ENCODE measurements around the gene CA12.

CA12 gene

DNA sequence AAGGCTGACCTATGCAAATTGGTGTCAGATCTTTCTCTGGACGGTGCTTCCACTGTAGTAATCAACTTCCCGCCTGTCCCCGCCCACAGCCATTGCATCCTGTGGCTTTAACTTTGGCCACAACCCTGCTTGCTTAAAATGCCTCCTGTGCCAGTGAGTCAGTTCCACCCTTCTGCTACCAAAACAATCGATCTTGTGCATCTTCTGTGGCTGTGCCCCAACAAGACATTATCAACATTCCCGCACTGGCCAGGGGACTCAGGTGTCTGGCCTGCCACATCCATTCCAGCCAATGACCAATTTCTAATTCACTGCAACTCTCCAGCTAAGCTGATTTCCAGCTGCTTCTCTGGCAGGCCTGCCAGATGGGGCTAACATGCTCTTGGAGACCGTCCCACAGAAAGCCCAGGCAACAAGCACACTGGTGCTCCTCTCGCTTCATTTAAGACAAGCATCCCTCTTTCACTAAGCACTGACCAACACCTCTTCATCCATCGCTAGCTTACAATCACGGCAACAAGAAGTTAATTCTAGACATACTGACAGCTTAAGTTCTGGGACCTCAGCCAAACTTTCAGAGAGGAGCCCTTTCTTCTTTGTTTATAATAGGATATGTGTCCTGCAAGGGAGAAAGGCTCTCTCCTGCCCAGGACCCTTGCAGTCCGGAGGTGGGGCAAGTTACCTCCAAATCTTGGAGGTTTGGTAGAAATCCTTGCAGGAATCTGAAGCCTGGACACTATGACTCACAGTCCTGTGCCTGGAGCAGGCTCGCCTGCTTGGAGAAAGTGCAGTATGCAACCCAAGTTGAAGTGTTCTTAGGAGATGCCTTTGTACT, 6.7 kb downstream of the CA12 start:
- DNase-seq: no peak

DNA sequence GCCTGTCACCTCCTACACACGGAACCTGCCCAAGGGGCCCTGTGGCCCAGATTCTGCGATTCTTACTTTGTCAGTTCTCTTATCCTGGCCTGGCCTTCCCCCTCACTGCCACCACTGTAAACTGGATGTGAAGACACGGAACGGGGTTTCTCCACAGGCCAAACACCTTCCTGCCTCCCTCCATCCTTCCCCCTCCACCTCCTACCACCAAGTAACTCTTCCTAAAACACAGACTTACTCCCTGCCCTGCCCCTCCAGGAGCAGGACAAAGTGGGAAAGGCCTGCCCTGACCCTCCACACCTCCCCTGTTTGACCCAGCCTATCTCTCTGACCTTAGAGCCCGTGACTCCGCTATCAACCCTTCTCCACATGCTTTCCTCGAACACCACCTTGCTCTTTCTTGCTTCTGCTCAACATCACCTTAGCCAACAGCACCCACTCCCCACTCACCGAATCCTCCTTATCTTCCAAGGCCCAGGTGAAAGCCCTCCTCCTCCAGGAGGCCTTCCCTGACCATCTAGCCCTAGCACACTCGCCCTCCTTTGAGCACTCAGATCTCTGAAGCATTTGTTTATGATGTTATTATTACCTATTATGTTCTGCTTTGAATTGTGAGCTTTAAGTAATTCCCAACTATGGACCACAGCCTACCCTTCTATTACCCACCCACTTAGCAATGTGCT, 7.6 kb downstream of the CA12 start:
- DNase-seq: no peak

DNA sequence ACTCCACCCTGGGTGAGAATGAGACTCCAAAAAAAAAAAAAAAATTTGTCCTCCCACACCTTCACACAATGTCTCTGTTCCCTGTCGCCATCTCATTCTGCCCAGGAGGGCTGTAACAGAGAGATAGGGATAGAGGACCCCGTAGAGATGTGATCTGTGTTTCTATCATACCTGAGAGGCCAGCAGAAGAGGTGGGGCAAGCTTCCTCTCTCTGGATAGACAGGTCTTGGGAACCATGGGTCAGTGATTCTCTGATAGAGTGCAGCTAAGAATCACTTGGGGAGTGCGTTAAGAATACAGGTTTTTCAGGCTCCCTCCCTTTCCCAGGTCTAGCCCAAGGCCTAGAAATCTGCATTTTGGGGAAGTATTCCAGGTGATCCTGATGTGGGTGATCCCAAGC, 8.3 kb downstream of the CA12 start:
- DNase-seq: no peak

DNA sequence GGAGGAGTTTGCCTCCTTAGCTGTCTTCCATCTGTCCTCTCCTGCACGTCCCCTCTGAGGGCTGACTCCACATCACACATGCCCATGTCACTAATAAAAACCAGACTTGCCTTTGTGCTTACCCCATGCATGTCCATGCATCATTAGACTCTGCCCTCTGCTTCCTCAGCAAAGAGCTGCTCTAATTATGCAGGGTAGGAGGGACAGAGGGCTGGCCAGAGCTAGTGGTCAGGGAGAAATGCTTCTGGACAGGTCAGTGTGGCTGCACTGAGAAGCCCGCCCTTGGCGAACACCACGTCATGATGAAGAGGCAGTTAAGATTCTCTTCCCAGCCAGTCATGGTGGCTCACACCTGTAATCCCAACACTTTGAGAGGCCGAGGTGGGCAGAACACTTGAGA, 8.9 kb downstream of the CA12 start:
- no peak for DNase-seq

DNA sequence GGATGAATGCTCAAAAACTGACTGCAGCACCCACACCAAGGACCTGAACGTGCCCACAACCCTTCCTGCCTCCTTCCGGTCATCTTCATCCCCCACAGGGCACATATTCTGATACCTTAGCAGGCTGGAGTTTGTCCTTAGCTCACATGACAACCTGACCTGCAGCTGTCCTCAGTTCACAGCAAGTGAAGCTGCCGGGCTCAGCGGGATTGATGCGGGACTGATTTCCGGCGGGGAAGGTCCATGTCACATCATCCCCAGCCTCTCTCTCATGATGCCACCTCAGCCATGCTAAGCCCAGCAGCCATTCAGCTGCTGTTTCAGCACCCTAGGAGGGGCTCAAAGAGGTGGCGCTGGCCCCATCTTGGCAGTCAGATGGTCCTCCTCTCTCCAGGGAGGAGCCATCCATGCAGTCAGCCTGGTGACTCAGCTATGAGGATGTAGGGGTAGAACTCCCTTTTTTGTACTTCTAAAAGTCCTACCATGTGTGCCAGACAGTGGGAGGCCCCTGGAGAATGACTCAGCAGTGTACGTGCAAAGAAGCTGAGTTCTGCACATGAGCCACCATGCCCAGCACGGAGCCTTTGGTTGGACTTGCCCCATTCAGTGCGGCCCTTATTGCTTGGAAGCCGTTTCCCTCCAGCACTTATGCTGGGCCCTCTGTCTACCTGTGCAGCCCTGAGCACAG, 9.5 kb downstream of the CA12 start:
- DNase-seq: no peak

DNA sequence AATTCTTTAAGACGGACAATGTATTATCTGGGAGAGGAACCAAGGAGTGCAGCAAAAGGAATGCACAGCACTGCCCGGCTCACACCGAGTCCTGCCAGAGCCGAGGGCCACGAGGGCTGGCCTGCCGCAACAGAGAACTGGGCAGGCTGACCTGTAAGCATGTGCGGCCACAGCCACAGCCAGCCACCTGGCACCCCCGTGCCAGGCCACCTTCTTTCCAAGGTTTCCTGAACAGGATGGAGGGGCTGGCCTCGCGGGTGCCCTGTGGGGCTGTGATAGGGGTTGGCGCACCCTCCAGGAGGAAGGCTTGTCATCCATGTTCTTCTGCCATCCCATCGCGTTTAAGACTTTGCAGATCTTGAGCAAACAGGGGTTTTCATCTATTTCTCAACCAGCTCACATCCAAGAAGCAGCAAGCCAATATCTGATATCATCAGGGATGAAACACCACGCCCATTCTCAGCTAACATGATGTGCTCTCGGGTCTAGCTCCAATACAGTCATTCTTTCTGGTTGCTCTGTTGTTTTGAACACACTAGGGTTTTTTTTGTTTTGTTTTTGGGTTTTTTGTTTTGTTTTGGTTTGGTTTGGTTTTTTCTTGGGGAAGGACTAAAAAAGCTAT, 10.2 kb downstream of the CA12 start:
- no peak for DNase-seq

DNA sequence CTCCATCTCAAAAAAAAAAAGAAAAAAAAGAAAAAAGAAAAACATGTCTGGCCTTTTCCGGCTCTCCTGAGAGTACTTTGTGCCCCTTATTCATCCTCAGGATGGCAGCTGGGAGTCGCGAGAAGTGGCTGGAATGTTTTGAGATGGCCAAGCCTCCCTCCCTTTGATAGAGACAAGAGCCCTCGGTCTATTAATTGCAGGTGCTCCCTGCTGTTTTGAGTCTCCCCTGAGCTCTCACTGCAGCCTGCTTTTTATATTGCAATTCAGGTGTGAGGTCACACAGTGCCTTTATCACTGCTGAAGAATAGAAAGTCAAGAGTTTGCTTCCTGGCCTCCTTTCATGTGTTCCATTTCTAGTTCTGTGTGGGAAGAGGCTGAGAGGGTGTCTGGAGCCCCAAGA, 10.9 kb downstream of the CA12 start:
- no peak for DNase-seq

DNA sequence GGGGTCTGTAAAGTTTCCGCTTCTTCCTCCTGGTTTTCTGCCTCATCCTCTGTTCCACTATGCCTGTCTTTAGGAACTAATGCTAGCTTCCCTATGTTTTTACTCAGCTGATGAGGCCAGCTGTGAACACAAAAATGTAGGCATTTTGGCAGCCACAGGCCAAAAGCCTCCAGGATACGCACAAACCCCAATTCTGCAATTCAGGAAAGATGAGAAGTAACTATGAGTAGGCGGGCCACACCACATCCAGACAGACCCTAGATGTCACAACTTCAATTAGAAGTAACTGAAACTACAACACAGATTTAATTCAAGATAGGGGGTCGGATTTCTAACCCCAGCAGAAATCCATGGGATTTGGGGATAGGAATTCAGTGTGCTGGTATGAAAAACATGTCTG, 11.9 kb downstream of the CA12 start:
- no peak for DNase-seq

DNA sequence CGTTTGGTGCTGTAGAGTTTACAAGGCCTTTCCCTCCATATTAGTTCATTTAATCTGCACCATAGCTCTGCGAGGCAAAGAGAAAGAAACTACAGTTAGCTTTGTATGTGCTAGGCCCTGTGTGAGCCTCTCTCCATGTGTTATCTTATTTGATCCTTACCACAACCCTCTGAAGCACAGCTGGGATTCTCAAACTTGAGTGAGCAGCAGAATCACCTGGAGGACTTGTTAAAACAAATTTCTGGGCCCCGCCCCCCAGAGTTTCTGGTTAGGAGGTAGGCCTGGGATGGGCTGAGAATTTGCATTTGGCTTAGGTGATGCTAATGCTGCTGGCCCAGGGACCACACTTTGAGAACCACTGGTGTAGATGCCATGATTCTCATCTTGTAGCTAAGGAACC, 12.3 kb downstream of the CA12 start:
- DNase-seq: no peak

DNA sequence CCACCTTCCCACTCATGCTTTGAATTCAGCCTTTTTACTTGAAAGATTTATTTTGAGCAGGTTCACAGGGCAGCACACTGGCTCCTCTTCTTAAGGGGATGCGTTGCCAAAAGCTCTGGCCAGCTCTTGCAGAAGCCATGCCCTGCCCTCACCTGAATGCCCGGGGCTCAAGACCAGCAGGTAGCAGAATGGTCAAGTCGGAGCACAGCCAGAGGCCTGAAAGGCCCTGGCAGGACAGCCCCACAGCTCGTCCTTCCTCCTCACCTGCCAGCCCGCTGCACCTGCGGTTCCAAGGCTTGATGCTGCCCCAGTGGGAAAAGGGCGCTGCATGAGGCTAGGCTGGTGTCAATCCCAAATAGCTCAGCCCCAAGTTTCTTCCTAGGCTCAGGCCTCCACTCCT, 13.1 kb downstream of the CA12 start:
- no peak for DNase-seq

DNA sequence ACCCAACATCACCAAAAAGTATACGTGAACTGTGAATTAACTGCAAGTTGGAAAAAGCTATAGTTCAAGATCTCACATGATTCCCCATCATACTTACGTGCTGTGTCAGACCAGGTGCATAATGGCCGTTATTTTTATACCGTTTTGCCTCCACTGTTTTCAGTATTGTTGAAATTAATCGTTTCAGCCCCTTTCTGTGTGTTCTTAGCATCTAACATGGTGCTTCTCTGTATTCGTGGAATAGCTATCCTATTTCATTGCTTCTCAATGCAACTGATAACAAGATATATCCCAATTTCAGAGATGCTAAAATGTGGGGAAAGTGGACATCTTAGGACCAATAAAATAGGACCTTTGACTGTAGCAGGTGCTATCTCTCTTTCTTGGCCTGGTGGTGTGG, 13.7 kb downstream of the CA12 start:
- no peak for DNase-seq

DNA sequence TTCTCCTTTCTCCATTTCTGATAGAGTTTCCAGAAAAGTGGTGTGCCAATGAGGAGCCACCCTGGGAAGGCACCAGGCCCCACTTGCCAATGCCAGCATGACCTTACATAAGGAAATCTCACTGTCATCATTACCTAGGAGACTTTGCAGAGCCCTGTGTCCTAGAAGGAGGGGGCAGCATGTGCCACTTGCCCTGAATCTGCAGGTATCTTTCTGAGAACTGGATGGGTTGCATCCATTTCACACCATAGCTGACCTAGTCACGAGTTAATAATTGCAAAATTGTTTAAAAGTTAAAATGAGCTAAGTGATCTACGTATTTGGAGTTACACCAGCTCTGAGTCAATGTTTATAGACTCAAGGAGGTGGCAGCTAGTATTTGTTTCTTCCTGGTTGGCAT, 14.3 kb downstream of the CA12 start:
- DNase-seq: no peak

DNA sequence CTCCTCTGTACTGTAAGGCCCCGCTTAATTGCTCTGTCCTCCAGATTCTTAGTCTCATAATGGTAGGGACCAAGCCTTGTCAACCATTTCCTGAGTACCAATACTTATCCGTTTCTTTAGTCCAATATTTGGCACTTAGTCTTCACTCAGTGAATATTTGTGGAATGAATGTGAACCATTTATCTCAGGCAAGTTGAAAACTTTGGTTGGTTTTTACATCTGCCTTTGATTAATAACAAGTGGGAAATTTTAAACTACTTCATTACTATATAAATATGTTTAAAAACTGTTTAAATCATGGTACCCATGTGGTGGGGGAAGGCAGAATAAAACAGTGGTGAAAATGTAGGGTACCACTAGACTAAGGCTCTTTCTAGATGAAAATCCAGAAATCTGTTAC, 15.2 kb downstream of the CA12 start:
- DNase-seq: no peak

DNA sequence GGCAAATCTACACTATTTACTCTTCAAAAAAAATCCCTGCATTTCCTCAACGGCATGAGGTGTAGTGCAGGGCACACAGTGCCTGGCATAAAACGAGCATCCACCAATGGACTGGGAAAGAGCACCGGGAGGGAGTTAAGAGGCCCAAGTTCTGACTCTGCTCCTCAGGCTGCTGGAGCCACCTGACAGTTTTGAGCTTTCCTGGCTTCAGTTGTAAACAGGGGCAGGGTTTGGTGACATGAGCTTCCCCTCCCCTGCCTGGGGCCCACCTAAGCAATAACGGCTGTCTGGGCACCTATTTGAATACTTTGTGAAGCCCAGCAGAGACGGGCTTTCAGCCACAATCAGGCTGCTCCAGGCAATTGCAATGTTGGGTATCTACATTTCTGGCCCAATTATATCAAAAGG, 16.4 kb downstream of the CA12 start:
- DNase-seq: no peak

DNA sequence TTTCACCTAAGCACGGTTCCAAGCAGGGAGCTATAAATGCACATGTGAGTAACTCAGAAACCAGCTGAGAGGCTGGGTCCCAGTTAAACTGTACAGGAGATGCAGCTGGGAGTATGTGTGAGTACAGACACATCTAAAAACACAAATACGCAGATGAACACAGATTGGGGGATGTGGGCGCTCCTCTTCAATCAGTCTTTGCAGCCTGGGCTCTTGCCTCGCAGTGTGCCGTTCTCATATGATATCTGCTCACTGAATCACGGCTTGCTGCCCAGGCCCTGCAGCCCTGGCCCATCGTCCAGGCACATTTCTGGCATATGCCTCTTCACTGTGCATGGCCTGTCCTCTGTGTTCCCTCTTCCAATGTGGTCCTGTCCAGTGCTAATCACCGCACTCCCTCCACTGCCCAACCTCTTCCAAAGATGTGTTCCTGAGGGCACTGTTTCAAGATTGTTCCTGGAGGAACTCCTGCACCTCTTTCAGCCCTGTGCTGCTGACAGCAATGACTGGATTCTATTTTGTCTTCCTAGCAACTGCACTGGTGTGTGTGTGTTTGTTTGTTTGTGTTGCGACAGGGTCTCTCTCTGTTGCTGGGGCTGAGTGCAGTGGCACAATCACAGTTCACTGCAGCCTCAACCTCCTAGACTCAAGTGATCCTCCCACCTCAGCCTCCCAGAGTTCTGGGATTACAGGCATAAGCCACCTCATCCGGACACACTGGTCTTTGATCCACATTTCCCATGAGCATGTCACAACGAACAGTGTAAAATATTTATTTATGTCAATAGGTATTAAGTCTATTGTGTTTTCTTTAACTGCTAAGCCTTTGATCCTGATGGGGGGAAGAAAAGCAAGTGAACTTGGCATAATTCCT, 17.0 kb downstream of the CA12 start:
- DNase-seq: no peak

DNA sequence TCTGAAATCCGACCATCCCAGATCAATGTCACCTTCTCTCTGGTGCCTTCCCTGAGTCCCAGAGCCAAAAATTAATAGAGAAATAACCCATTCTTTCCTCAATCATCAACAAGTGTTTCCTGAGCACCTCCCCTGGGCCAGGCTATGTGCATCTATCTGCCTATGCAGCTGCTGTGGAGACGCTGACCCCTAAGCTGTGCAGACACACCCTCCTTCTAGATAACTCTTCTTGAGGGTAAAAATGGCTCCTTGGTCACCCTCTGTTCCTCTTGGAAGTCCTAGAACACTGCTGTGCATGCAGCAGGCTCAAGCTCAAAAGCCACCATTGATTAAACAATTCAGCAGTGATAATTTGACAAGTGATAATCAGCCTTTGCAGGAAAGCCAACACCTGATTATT, 18.4 kb downstream of the CA12 start:
- DNase-seq: no peak

DNA sequence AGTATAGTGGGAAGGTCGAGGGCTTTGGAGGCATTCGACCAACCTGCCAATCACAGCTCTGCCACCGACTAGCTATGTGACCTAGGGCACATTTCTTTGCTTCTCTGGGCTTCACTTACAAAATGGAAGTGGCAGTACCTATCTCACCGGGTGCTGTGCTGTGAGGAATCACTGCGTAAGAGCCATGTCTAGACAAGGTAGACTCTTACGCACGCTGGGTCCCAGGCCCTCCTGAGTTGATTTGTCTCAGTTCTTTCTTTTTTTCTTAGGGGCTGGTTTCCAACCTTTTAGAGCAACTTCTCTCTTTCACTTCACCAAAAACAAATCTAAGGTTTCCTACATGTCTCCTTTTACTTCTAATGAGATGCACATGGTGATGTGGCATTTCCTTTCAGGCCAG, 18.8 kb downstream of the CA12 start:
- no peak for DNase-seq

DNA sequence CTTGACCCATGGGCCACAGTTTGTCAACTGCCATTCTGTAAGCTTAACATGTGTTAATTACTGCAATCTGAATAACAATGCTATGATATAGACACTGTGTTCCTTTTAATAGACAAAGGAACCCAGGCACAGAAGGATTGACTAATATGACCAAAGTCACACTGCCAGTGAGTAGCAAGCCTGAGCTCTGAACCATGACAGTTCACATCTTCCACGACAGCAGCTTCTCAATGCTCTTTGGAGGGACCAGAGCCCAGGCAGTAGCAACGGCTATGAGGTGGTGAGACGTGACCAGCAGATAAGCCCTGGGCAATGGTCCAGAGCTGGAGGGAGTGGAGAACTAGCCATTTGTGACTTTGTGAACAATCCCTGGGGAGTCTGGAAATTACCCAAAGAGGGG, 19.4 kb downstream of the CA12 start:
- DNase-seq: no peak

DNA sequence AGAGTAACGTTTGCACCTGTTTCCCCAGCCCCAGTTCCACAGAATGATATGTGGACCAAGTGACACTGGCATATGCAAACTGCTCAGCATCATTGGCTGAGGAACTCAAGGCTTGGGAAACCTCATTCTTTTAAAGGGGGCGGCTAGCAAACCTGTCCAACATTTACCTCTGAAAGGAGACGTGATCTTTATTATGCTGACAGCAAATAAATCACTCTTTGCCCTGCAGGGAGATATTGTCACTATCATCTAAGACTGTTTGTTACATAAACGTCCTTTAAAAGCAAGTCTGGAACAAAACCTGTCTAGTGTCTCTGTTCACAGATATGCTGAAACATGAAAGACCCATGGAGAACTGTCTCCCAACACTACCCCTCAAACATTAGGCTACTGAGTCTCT, 21.5 kb downstream of the CA12 start:
- no peak for DNase-seq

DNA sequence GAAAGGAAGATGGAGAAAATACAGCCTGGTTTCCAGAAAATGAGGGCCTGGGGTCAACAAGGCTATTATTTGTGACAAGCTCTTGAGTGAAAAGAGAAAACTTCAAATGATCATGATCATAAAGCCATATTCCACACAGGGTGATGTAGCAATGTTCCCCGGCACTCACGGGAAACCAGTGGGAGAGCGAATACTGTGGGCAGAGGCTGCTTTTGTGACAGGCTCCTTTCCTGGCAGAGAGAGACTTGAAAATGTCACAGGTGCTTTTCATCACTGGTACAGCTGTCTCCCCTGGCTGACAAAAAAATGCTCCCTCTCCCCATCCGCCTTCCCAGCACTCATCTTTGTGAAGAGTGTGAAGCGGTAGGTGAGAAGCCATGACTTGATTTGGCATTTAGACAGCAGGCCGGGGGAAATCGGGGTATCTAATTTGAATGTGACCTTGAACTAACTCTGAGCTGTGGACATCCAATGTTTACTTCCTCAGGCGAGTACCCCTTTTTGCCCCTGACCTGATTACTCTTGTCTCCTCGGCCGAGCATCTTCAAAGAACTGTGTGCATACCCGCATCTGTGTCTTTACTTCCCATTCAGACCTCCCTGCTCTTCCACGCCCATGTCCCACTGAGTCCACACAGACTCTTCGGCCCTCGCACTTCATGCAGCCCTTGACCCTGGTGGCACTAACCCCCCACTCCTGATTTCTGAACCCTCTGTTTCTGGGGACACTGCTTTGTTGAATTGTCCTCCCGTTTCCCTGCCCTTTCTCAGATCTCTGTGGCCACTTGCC, 23.2 kb downstream of the CA12 start:
- no peak for DNase-seq

DNA sequence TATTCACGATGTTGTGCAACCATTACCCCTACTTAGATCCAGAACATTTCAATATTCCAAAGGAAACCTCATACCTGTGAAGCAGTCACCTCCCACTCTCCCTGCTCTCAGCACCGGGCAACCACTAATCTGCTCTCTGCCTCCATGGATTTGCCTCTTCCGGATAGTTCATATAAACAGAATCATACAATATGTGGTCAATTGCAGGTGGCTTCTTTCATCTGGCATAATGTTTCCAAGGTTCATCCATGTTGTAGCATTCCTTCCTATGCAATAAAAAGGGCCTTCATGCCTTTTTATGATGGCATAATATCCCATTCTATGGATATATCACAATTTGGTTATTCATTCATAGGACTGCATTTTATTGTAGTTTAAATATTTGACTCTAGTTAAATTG, 23.9 kb downstream of the CA12 start:
- no peak for DNase-seq

DNA sequence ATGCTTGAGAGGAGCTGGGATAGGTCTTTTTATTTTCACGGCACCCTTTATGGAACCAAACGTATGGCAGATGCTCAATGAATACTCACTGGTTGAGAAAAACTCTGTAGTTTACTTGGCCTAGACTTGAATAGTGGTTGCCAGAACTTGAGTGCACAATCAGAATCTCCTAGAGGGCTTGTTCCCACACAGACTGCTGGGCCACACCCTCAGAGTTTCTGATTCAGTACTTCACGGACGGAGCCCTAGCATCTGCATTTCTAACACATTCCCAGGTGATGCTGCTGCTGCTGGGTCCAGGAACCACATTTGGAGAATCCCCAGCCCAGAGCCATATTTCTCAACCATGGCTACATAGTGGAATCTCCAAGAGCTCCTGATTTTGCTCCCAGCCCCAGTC, 24.6 kb downstream of the CA12 start:
- no peak for DNase-seq
